Measurements from ENCODE around the gene UBE2G1.
"Not testable (repeated sequence)": the region's sequence is repeated elsewhere in the genome, so short reads cannot be mapped to it uniquely, and the experiment has no call there.

The UBE2G1 gene

GRCh38 chr17:4297351-4297750 lies 69.1 kb downstream of the UBE2G1 start:
- DNase-seq = no peak

GRCh38 chr17:4295686-4296085 lies 70.8 kb downstream of the UBE2G1 start:
- DNase-seq = no peak

- DNase-seq = no peak
Measured at GRCh38 chr17:4293572-4293971, 72.9 kb downstream of the UBE2G1 start.

GRCh38 chr17:4287710-4288109 lies 78.8 kb downstream of the UBE2G1 start:
- no peak for DNase-seq

GRCh38 chr17:4276514-4276913 lies 90.0 kb downstream of the UBE2G1 start:
- DNase-seq = no peak

GRCh38 chr17:4272972-4273368 lies 93.5 kb downstream of the UBE2G1 start:
- no peak for DNase-seq

- no peak for DNase-seq
Measured at GRCh38 chr17:4272213-4272971, 94.1 kb downstream of the UBE2G1 start.

GRCh38 chr17:4270736-4271135 lies 95.7 kb downstream of the UBE2G1 start:
- DNase-seq = no peak

- DNase-seq = no peak
Measured at GRCh38 chr17:4269915-4270314, 96.6 kb downstream of the UBE2G1 start.

GRCh38 chr17:4267402-4267801 lies 99.1 kb downstream of the UBE2G1 start:
- no peak for DNase-seq

- no peak for DNase-seq
Measured at GRCh38 chr17:4266550-4266949, 99.9 kb downstream of the UBE2G1 start.

GRCh38 chr17:4263282-4264215 lies 102.9 kb downstream of the UBE2G1 start, which contains the start of gene ANKFY1:
ANKFY1 (minus strand) TSS chr17:4263979; CDS start chr17:4263941, 38 bp downstream.
- peak; percentile 75 to 87 for DNase-seq

GRCh38 chr17:4262703-4263102 lies 103.8 kb downstream of the UBE2G1 start:
- no peak for DNase-seq

GRCh38 chr17:4261452-4261851 lies 105.0 kb downstream of the UBE2G1 start:
- DNase-seq = no peak

- DNase-seq = no peak
Measured at GRCh38 chr17:4258867-4259266, 107.6 kb downstream of the UBE2G1 start.

- DNase-seq = no peak
Measured at GRCh38 chr17:4256952-4257351, 109.5 kb downstream of the UBE2G1 start.

GRCh38 chr17:4255271-4255670 lies 111.2 kb downstream of the UBE2G1 start:
- not testable (repeated sequence) for DNase-seq

- DNase-seq = no peak
Measured at GRCh38 chr17:4250887-4251286, 115.6 kb downstream of the UBE2G1 start.

- DNase-seq = peak; percentile 10 to 35
Measured at GRCh38 chr17:4249452-4250029, 116.9 kb downstream of the UBE2G1 start.

- DNase-seq = no peak
Measured at GRCh38 chr17:4248504-4249277, 117.8 kb downstream of the UBE2G1 start.

- no peak for DNase-seq
Measured at GRCh38 chr17:4247971-4248388, 118.5 kb downstream of the UBE2G1 start.

GRCh38 chr17:4247361-4247970 lies 119.0 kb downstream of the UBE2G1 start:
- DNase-seq = no peak

Measured in SW 1271 (cell line).